Astrocyte (in vitro differentiated cells and primary cell): ENCODE results near the gene WDR13. TPM values are rescaled to one million over a fixed set of nuclear protein-coding genes. Genes with fewer than 3 reads are reported as not detected.

ENCODE experiments used
- DNase-seq: peaks from one replicate; pipeline ENCODE4 v3.0.0-alpha.2; 2010; ENCODE audit warnings: low read depth
- FAIRE-seq: peaks from 2 replicates; lab custom pipeline; 2011; peaks lifted over from hg19 to GRCh38; lab: Jason Lieb, UNC
- H2AFZ ChIP-seq: 2 replicates; pipeline ENCODE4 v1.6.0; 2012; ENCODE audit warnings: low read depth, low read length, inconsistent platforms
- H3K27ac ChIP-seq: 2 replicates; pipeline ENCODE4 v1.5.1; 2011; ENCODE audit warnings: low read depth, low read length, inconsistent platforms
- H3K27me3 ChIP-seq: 2 replicates; pipeline ENCODE4 v1.6.0; 2011; ENCODE audit warnings: low read length, inconsistent platforms; ENCODE audit not compliant: insufficient read depth
- H3K36me3 ChIP-seq: 2 replicates; pipeline ENCODE4 v1.5.1; 2011; ENCODE audit warnings: low read length, inconsistent platforms; ENCODE audit not compliant: insufficient read depth
- H3K4me1 ChIP-seq: 2 replicates; pipeline ENCODE4 v1.5.1; 2011; ENCODE audit warnings: low read length, inconsistent platforms; ENCODE audit not compliant: insufficient read depth
- H3K4me2 ChIP-seq: 2 replicates; pipeline ENCODE4 v1.6.0; 2012; ENCODE audit warnings: low read length, inconsistent platforms
- H3K4me3 ChIP-seq: 2 replicates; pipeline ENCODE4 v1.5.1; 2011; ENCODE audit warnings: low read depth, mild to moderate bottlenecking, low read length, inconsistent platforms; ENCODE audit not compliant: insufficient read depth
- H3K79me2 ChIP-seq: 2 replicates; pipeline ENCODE4 v1.6.0; 2012; ENCODE audit warnings: mild to moderate bottlenecking, low read length, inconsistent platforms; ENCODE audit not compliant: insufficient read depth
- H3K9ac ChIP-seq: 2 replicates; pipeline ENCODE4 v1.6.0; 2012; ENCODE audit warnings: mild to moderate bottlenecking, low read length, inconsistent platforms
- H3K9me3 ChIP-seq: 2 replicates; pipeline ENCODE4 v1.5.1; 2012; ENCODE audit warnings: low read depth, mild to moderate bottlenecking, low read length, inconsistent platforms; ENCODE audit not compliant: insufficient read depth
- H4K20me1 ChIP-seq: 2 replicates; pipeline ENCODE4 v1.6.0; 2012; ENCODE audit warnings: low read length, inconsistent platforms; ENCODE audit not compliant: insufficient read depth
- H3K27ac Mint-ChIP-seq: one replicate; pipeline ENCODE4 v1.8.0; 2021; ENCODE audit warnings: mild to moderate bottlenecking, mixed read lengths; ENCODE audit not compliant: unreplicated experiment
- H3K27me3 Mint-ChIP-seq: one replicate; pipeline ENCODE4 v1.8.0; 2021; ENCODE audit warnings: low read depth, mixed read lengths; ENCODE audit not compliant: unreplicated experiment
- H3K36me3 Mint-ChIP-seq: one replicate; pipeline ENCODE4 v1.8.0; 2021; ENCODE audit warnings: low read depth, mixed read lengths; ENCODE audit not compliant: unreplicated experiment
- H3K4me1 Mint-ChIP-seq: one replicate; pipeline ENCODE4 v1.8.0; 2021; ENCODE audit warnings: low read depth, mixed read lengths; ENCODE audit not compliant: unreplicated experiment
- H3K4me3 Mint-ChIP-seq: one replicate; pipeline ENCODE4 v1.8.0; 2021; ENCODE audit warnings: mild to moderate bottlenecking, moderate library complexity, mixed read lengths; ENCODE audit not compliant: unreplicated experiment
- H3K9me3 Mint-ChIP-seq: one replicate; pipeline ENCODE4 v1.8.0; 2021; ENCODE audit warnings: mild to moderate bottlenecking, mixed read lengths; ENCODE audit not compliant: unreplicated experiment
- EZH2 ChIP-seq: IDR thresholded peaks from 2 replicates; pipeline ENCODE4 v1.6.1; 2012; ENCODE audit warnings: mild to moderate bottlenecking, low read length, inconsistent platforms; ENCODE audit not compliant: insufficient read depth
- total RNA-seq: library from RNA; stranded (reverse); gene quantifications from 2 replicates; pipeline ENCODE4 v1.2.1, GENCODE V29; 2021
- TF ChIP-seq, protein P1 (sequence below): IDR thresholded peaks from 2 replicates; pipeline ENCODE4 v1.5.1; 2011; ENCODE audit warnings: low read depth, mild to moderate bottlenecking, inconsistent platforms, low read length, moderate library complexity; ENCODE audit not compliant: insufficient read depth

Gene WDR13
- total RNA-seq, 1 donor from 2014 or later: 65.4 TPM

- Histone ChIP-seq H3K4me2 (no peak overlapping the region), H3K27ac (no peak overlapping the region), H4K20me1 (no peaks in the 10 kb centered on the region), H3K36me3 (no peaks in the 10 kb centered on the region), H2AFZ (no peak overlapping the region), H3K9ac (no peak overlapping the region), H3K4me1 (peaks cover 4% of the 10 kb centered on the region), H3K9me3 (no peaks in the 10 kb centered on the region), H3K79me2 (no peaks in the 10 kb centered on the region), H3K27me3 (no peaks in the 10 kb centered on the region), H3K4me3 (no peak overlapping the region)
- Mint-ChIP-seq H3K36me3 (no peaks in the 10 kb centered on the region), H3K4me3 (no peak overlapping the region), H3K4me1 (peaks cover 10% of the 10 kb centered on the region), H3K27ac (no peak overlapping the region), H3K27me3 (no peaks in the 10 kb centered on the region), H3K9me3 (no peaks in the 10 kb centered on the region)
- no peak for DNase-seq
- FAIRE-seq: no peak
- TF ChIP-seq, protein P1, sequence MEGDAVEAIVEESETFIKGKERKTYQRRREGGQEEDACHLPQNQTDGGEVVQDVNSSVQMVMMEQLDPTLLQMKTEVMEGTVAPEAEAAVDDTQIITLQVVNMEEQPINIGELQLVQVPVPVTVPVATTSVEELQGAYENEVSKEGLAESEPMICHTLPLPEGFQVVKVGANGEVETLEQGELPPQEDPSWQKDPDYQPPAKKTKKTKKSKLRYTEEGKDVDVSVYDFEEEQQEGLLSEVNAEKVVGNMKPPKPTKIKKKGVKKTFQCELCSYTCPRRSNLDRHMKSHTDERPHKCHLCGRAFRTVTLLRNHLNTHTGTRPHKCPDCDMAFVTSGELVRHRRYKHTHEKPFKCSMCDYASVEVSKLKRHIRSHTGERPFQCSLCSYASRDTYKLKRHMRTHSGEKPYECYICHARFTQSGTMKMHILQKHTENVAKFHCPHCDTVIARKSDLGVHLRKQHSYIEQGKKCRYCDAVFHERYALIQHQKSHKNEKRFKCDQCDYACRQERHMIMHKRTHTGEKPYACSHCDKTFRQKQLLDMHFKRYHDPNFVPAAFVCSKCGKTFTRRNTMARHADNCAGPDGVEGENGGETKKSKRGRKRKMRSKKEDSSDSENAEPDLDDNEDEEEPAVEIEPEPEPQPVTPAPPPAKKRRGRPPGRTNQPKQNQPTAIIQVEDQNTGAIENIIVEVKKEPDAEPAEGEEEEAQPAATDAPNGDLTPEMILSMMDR: no peak
- TF ChIP-seq EZH2: no peak
Observed at GRCh38 chrX:48589482-48590162, 7.7 kb upstream of the WDR13 start.

DNA sequence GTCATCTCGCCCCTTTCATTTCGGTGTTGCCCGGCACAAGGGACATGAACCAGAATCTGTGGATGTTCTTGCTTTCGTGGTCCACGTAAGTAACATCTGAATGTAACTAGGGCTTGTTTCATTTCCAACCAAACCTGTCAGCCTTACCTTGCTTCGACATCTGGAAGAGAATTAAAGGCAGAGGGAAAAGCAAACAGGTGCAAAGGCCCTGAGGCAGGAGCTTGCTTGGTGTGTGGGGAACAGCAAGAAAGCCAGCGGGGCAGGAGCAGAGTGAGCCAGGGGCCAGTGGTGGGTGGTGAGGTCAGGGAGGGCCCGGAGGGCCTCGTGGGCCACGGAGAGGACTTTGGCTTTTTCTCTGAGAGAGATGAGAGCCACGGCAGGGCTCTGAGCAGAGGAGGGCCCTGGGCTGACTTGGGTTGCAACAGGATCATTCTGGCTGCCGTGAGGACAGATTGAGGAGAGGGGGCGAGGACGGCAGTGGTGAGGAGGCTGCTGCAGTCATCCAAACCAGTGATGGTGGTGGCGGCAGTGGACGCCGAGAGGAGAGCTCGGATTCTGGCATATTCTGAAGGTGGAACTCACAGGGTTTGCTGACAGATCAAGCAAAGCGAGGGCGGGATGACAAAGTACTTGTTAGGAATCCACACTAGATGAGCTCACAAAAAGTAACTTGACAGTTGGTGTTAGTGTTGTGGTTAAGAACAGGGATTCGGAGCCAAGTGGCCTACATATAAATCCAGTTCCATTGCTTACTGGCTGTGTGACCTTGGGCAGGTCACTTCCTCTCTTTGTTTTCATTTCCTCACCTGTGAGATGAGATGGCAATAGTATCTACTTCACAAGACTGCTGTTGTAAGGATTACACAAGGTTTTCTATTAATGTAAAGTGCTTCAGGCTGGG lies 6.8 kb upstream of the WDR13 start:
- FAIRE-seq (no peak), DNase-seq (peak; percentile 36)
- Mint-ChIP-seq H3K27me3 (no peaks in the 10 kb centered on the region), H3K36me3 (no peaks in the 10 kb centered on the region), H3K9me3 (no peaks in the 10 kb centered on the region), H3K27ac (peak overlapping the region; percentile 66), H3K4me3 (no peak overlapping the region), H3K4me1 (peaks cover 10% of the 10 kb centered on the region)
- H3K79me2 ChIP-seq: no peaks in the 10 kb centered on the region
- TF ChIP-seq EZH2: no peak
- TF ChIP-seq, protein P1: no peak
- H3K9me3 ChIP-seq: no peaks in the 10 kb centered on the region
- no peaks in the 10 kb centered on the region for H4K20me1 ChIP-seq
- no peaks in the 10 kb centered on the region for H3K36me3 ChIP-seq
- H3K27ac ChIP-seq: no peak overlapping the region
- no peak overlapping the region for H3K4me2 ChIP-seq
- no peak overlapping the region for H3K4me3 ChIP-seq
- H3K9ac ChIP-seq: no peak overlapping the region
- no peaks in the 10 kb centered on the region for H3K27me3 ChIP-seq
- H2AFZ ChIP-seq: no peak overlapping the region
- H3K4me1 ChIP-seq: peaks cover 4% of the 10 kb centered on the region
